KMS-11 (cell line): ENCODE results near the gene CYB5D1.

Experiments used
- H2AFZ ChIP-seq: fragments of 200-600 bp; sonication (generic); 2 replicates; pipeline ENCODE4 v1.6.1; 2016; ENCODE audit warnings: antibody characterized with exemption, mixed run types, low read depth
- H3K27ac ChIP-seq: fragments of 200-600 bp; sonication (generic); 2 replicates; pipeline ENCODE4 v1.6.1; 2016; ENCODE audit warnings: mild to moderate bottlenecking, mixed run types
- H3K27me3 ChIP-seq: fragments of 200-600 bp; sonication (generic); 2 replicates; pipeline ENCODE4 v1.6.1; 2017; ENCODE audit warnings: mild to moderate bottlenecking, low read depth, mixed run types, moderate library complexity; ENCODE audit not compliant: insufficient read depth
- H3K36me3 ChIP-seq: fragments of 200-600 bp; sonication (generic); 2 replicates; pipeline ENCODE4 v1.6.1; 2017; ENCODE audit warnings: mild to moderate bottlenecking, mixed run types; ENCODE audit not compliant: insufficient read depth
- H3K4me1 ChIP-seq: fragments of 200-600 bp; sonication (generic); 2 replicates; pipeline ENCODE4 v1.6.1; 2016; ENCODE audit warnings: mild to moderate bottlenecking, low read depth, mixed run types; ENCODE audit not compliant: poor library complexity, severe bottlenecking
- H3K4me2 ChIP-seq: fragments of 200-600 bp; sonication (generic); 2 replicates; pipeline ENCODE4 v1.7.0; 2016; ENCODE audit warnings: mild to moderate bottlenecking, mixed run types
- H3K4me3 ChIP-seq: fragments of 200-600 bp; sonication (generic); IDR thresholded peaks from 2 replicates; pipeline ENCODE4 v1.6.1; 2017; ENCODE audit warnings: low read depth, low read length, mixed read lengths; ENCODE audit not compliant: insufficient read depth
- H3K79me2 ChIP-seq: fragments of 200-600 bp; sonication (generic); 2 replicates; pipeline ENCODE4 v1.6.1; 2016; ENCODE audit warnings: low read depth, mixed run types; ENCODE audit not compliant: insufficient read depth
- H3K9ac ChIP-seq: fragments of 200-600 bp; sonication (generic); 2 replicates; pipeline ENCODE4 v1.6.1; 2016; ENCODE audit warnings: mild to moderate bottlenecking, mixed run types
- H4K20me1 ChIP-seq: fragments of 200-600 bp; sonication (generic); 2 replicates; pipeline ENCODE4 v1.6.1; 2016; ENCODE audit warnings: mild to moderate bottlenecking, mixed run types; ENCODE audit not compliant: insufficient read depth
- TF ChIP-seq, protein P1 (sequence below): fragments of 200-600 bp; sonication (generic); conservative IDR thresholded peaks from 2 replicates; pipeline ENCODE4 v1.6.1; 2017; ENCODE audit warnings: low read depth, mild to moderate bottlenecking, antibody characterized with exemption, low read length, moderate library complexity, mixed read lengths

The CYB5D1 gene

DNA sequence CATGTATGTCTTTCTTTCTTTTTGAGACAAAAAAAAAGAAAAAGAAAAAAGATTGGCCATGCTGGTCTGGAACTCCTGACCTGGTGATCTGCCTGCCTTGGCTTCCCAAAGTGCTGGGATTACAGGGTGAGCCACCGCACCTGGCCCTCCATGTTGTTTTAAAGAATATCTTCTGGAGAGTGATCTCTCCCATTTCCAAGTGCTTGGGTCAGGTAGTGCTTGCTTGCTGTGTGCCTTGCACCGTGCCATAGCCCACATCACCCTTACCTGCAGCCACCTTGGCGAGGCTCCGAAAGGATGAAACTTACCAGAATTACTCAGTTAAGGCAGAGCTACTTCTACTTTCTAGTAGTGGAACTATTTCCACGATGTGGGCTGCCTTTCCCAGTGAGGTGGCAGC lies 42.8 kb upstream of the CYB5D1 start:
- no peak overlapping the region for H3K4me2 ChIP-seq
- H4K20me1 ChIP-seq, result no peaks in the 10 kb centered on the region

DNA sequence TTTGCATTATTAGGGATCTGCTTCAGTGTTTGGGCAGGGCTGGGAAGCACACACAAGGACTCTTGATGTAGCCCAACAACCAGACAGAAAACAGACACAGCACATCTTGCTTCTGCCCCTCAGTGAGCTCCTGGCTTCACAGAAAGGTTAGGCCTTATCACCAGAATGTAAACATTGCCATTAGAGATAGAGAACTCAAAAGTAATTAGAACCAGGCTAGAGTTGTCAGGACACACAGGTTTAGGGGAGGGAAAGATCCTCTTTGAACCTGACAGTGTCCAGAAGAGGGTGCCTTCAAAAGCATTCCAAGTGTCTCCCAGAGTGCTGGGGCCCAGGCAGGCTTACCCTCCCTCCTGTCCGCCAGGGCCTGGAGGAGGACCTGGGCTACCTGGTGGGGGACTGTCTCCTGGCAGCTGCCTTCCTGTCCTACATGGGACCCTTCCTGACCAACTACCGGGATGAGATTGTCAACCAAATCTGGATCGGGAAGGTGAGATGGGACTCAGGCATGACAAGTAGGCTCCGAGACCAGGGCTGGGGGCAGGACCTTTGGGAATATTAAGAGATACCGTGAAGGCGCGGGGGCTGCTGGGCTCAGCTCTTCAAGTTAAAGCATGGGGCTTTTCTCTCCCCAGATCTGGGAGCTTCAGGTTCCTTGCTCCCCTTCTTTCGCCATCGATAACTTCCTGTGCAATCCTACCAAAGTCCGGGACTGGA lies 40.7 kb upstream of the CYB5D1 start:
- no peak overlapping the region for H3K9ac ChIP-seq
- H3K27ac ChIP-seq, result no peak overlapping the region
- no peak overlapping the region for H3K4me3 ChIP-seq
- H3K4me2 ChIP-seq, result no peak overlapping the region
- H3K79me2 ChIP-seq, result no peaks in the 10 kb centered on the region
- H3K4me1 ChIP-seq, result no peaks in the 10 kb centered on the region
- no peaks in the 10 kb centered on the region for H3K27me3 ChIP-seq
- no peaks in the 10 kb centered on the region for H4K20me1 ChIP-seq
- TF ChIP-seq, protein P1, sequence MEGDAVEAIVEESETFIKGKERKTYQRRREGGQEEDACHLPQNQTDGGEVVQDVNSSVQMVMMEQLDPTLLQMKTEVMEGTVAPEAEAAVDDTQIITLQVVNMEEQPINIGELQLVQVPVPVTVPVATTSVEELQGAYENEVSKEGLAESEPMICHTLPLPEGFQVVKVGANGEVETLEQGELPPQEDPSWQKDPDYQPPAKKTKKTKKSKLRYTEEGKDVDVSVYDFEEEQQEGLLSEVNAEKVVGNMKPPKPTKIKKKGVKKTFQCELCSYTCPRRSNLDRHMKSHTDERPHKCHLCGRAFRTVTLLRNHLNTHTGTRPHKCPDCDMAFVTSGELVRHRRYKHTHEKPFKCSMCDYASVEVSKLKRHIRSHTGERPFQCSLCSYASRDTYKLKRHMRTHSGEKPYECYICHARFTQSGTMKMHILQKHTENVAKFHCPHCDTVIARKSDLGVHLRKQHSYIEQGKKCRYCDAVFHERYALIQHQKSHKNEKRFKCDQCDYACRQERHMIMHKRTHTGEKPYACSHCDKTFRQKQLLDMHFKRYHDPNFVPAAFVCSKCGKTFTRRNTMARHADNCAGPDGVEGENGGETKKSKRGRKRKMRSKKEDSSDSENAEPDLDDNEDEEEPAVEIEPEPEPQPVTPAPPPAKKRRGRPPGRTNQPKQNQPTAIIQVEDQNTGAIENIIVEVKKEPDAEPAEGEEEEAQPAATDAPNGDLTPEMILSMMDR, result no peak
- H3K36me3 ChIP-seq, result no peaks in the 10 kb centered on the region
- no peak overlapping the region for H2AFZ ChIP-seq

More for the DNA sequence above, 42.8 kb upstream of the CYB5D1 start:
- Histone ChIP-seq H3K27ac (no peak overlapping the region), H3K4me1 (no peaks in the 10 kb centered on the region), H3K4me3 (no peak overlapping the region), H3K9ac (no peak overlapping the region), H3K27me3 (no peaks in the 10 kb centered on the region), H3K79me2 (no peaks in the 10 kb centered on the region), H3K36me3 (no peaks in the 10 kb centered on the region), H2AFZ (no peak overlapping the region)
- TF ChIP-seq, protein P1, result no peak

DNA sequence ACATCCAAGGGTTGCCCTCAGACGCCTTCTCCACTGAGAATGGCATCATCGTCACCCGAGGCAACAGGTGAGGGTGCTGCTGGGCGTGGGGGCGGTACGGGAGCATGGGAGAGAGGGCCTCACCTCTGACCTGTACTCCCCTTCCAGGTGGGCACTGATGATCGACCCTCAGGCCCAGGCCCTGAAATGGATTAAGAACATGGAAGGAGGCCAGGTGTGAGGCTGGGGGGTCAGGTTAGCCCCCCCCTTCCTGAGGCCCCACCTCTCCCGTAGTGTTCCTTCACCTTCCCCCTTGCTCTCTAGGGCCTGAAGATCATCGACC lies 40.2 kb upstream of the CYB5D1 start:
- H3K79me2 ChIP-seq, result no peaks in the 10 kb centered on the region
- no peaks in the 10 kb centered on the region for H3K4me1 ChIP-seq
- no peaks in the 10 kb centered on the region for H3K36me3 ChIP-seq
- H3K27ac ChIP-seq, result no peak overlapping the region
- no peak overlapping the region for H2AFZ ChIP-seq
- TF ChIP-seq, protein P1, result no peak
- H3K4me3 ChIP-seq, result no peak overlapping the region
- H3K9ac ChIP-seq, result no peak overlapping the region
- no peaks in the 10 kb centered on the region for H3K27me3 ChIP-seq
- no peaks in the 10 kb centered on the region for H4K20me1 ChIP-seq
- H3K4me2 ChIP-seq, result no peak overlapping the region

DNA sequence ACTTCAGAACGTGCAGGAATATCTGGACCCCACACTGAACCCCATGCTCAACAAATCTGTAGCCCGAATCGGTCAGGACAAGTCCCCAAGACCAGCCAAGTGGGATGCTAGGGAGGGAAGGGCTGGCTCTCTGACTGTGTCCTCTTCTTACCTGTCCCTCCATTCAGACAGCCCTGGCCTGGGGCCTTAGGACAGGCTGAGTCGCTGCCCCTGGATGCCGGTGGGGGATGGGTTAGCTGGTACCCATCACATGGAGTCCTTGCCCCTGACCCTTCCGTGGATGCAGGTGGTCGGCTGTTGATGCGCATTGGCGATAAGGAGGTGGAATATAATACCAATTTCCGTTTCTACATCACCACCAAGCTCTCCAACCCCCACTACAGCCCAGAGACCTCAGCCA lies 39.8 kb upstream of the CYB5D1 start:
- Histone ChIP-seq H3K4me1 (no peaks in the 10 kb centered on the region), H3K4me2 (no peak overlapping the region), H2AFZ (no peak overlapping the region), H3K9ac (no peak overlapping the region), H3K79me2 (no peaks in the 10 kb centered on the region), H3K4me3 (no peak overlapping the region), H3K27me3 (no peaks in the 10 kb centered on the region), H3K27ac (no peak overlapping the region), H3K36me3 (no peaks in the 10 kb centered on the region), H4K20me1 (no peaks in the 10 kb centered on the region)
- TF ChIP-seq, protein P1, result no peak
